ENCODE measurements around the gene GSTT4. TPM values are rescaled to one million over a fixed set of nuclear protein-coding genes. Genes with fewer than 3 reads are reported as not detected.

GSTT4 gene
- total RNA-seq, 2 experiments from 2014 or later, result not detected

GRCh38 chr22:24006207-24006913, 1.1 kb upstream of the GSTT4 start:
- peaks cover 9% of the 10 kb centered on the region; the same call in 1 of the 2 replicates for H3K9me3 ChIP-seq (ENCODE audit: low read length)
- CTCF ChIA-PET (ENCODE audit: unreplicated experiment), result no interaction called here
- no TSS peak for BruUV-seq (replicated peaks)
- POLR2A ChIA-PET, result no interaction called here
- no peak for DNase-seq (ENCODE audit: low spot score)
- no peaks in the 10 kb centered on the region for H3K9me2 ChIP-seq (ENCODE audit: insufficient read depth, low read length)
- no peaks in the 10 kb centered on the region for H3K79me2 ChIP-seq (ENCODE audit: insufficient read depth, low read depth, low read length)
- H3K27ac ChIP-seq (ENCODE audit: low read depth, low read length, poor library complexity, severe bottlenecking), result no peak overlapping the region
- H2AFZ ChIP-seq (ENCODE audit: low read length), result no peak overlapping the region
- H3K4me3 ChIP-seq (ENCODE audit: low read depth, low read length, poor library complexity, severe bottlenecking), result no peak overlapping the region
- intact Hi-C loops (cut with micrococcal nuclease; ENCODE audit: unreplicated experiment), result no loop called here
- H3K36me3 ChIP-seq (ENCODE audit: insufficient read depth, low read length), result no peaks in the 10 kb centered on the region
- H3K4me2 ChIP-seq (ENCODE audit: low read length), result no peak overlapping the region
- no peaks in the 10 kb centered on the region for H4K20me1 ChIP-seq (ENCODE audit: insufficient read depth, low read length)
- H3K4me1 ChIP-seq (ENCODE audit: insufficient read depth, low read length, poor library complexity, severe bottlenecking), result peaks cover 5% of the 10 kb centered on the region
- TF ChIP-seq EZH2phosphoT487 (IDR thresholded peaks at IDR 0.05; ENCODE audit: borderline replicate concordance, low read depth, low read length), result no peak
- TF ChIP-seq, protein P1, sequence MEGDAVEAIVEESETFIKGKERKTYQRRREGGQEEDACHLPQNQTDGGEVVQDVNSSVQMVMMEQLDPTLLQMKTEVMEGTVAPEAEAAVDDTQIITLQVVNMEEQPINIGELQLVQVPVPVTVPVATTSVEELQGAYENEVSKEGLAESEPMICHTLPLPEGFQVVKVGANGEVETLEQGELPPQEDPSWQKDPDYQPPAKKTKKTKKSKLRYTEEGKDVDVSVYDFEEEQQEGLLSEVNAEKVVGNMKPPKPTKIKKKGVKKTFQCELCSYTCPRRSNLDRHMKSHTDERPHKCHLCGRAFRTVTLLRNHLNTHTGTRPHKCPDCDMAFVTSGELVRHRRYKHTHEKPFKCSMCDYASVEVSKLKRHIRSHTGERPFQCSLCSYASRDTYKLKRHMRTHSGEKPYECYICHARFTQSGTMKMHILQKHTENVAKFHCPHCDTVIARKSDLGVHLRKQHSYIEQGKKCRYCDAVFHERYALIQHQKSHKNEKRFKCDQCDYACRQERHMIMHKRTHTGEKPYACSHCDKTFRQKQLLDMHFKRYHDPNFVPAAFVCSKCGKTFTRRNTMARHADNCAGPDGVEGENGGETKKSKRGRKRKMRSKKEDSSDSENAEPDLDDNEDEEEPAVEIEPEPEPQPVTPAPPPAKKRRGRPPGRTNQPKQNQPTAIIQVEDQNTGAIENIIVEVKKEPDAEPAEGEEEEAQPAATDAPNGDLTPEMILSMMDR (conservative IDR thresholded peaks at IDR 0.05; ENCODE audit: low read length), result no peak

- intact Hi-C loops (cut with micrococcal nuclease; ENCODE audit: unreplicated experiment), result no loop called here
- POLR2A ChIA-PET, result no interaction called here
These were observed 1.4 kb downstream of the GSTT4 start for GRCh38 chr22:24003887-24004286.

More at GRCh38 chr22:24003887-24004286, 1.4 kb downstream of the GSTT4 start:
- Histone ChIP-seq H2AFZ (ENCODE audit: low read length) (no peak overlapping the region), H3K4me1 (ENCODE audit: insufficient read depth, low read length, poor library complexity, severe bottlenecking) (no peaks in the 10 kb centered on the region), H3K27ac (ENCODE audit: low read depth, low read length, poor library complexity, severe bottlenecking) (no peak overlapping the region), H3K4me3 (ENCODE audit: low read depth, low read length, poor library complexity, severe bottlenecking) (no peak overlapping the region), H4K20me1 (ENCODE audit: insufficient read depth, low read length) (no peaks in the 10 kb centered on the region), H3K9me2 (ENCODE audit: insufficient read depth, low read length) (no peaks in the 10 kb centered on the region), H3K9me3 (ENCODE audit: low read length) (no peaks in the 10 kb centered on the region), H3K79me2 (ENCODE audit: insufficient read depth, low read depth, low read length) (no peaks in the 10 kb centered on the region), H3K36me3 (ENCODE audit: insufficient read depth, low read length) (no peaks in the 10 kb centered on the region), H3K4me2 (ENCODE audit: low read length) (no peak overlapping the region)
- no TSS peak for BruUV-seq (replicated peaks)
- DNase-seq (ENCODE audit: low spot score), result no peak
- TF ChIP-seq, protein P1 (conservative IDR thresholded peaks at IDR 0.05; ENCODE audit: low read length), result no peak
- no peak for TF ChIP-seq EZH2phosphoT487 (IDR thresholded peaks at IDR 0.05; ENCODE audit: borderline replicate concordance, low read depth, low read length)
- CTCF ChIA-PET (ENCODE audit: unreplicated experiment), result interaction anchor here (0.6 kb wide), 1 partner anchor 57 kb away, joined by 4 read pairs; no protein-coding TSS in a partner anchor

Measured in OCI-LY7 (cell line).